SJSA1 (cell line): Measurements from ENCODE around the gene GYS1. TPM values are rescaled to one million over a fixed set of nuclear protein-coding genes. Genes with fewer than 3 reads are reported as not detected.
"Not testable (repeated sequence)": the region's sequence is repeated elsewhere in the genome, so short reads cannot be mapped to it uniquely, and the experiment has no call there.

ENCODE experiments used
- DNase-seq, 2 experiments: peaks; one replicate each; pipeline ENCODE4 v3.0.0-alpha.2; 2015 to 2020; ENCODE audit warnings: low spot score in 2 of 2, low read depth in 1 of 2
- H3K27ac ChIP-seq: fragments of 250-450 bp; sonication (Bioruptor Pico); 2 replicates; pipeline ENCODE4 v1.5.1; 2020; ENCODE audit warnings: mild to moderate bottlenecking, moderate library complexity
- H3K27me3 ChIP-seq: fragments of 250-450 bp; sonication (Bioruptor Pico); replicated peaks from 2 replicates; pipeline ENCODE4 v1.5.1; 2020; ENCODE audit warnings: mild to moderate bottlenecking, moderate library complexity
- H3K36me3 ChIP-seq: fragments of 250-450 bp; sonication (Bioruptor Pico); 2 replicates; pipeline ENCODE4 v1.5.1; 2020; ENCODE audit warnings: mild to moderate bottlenecking
- H3K4me1 ChIP-seq: fragments of 250-450 bp; sonication (Bioruptor Pico); replicated peaks from 2 replicates; pipeline ENCODE4 v1.6.1; 2021; ENCODE audit warnings: mild to moderate bottlenecking
- H3K4me3 ChIP-seq: fragments of 250-450 bp; sonication (Bioruptor Pico); 2 replicates; pipeline ENCODE4 v1.5.1; 2020; ENCODE audit warnings: mild to moderate bottlenecking
- H3K9me3 ChIP-seq: fragments of 250-450 bp; sonication (Bioruptor Pico); replicated peaks from 2 replicates; pipeline ENCODE4 v1.5.1; 2020; ENCODE audit warnings: mild to moderate bottlenecking
- total RNA-seq: library from RNA; depleted of rRNA; stranded (reverse); fragments of >200 nt; shearing (Covaris generic); gene quantifications from 2 replicates; pipeline ENCODE4 v1.2.3, GENCODE V29; 2014; rRNA removed

GYS1 gene
- total RNA-seq, 1 experiment from 2014 or later: 38.2 TPM

DNA sequence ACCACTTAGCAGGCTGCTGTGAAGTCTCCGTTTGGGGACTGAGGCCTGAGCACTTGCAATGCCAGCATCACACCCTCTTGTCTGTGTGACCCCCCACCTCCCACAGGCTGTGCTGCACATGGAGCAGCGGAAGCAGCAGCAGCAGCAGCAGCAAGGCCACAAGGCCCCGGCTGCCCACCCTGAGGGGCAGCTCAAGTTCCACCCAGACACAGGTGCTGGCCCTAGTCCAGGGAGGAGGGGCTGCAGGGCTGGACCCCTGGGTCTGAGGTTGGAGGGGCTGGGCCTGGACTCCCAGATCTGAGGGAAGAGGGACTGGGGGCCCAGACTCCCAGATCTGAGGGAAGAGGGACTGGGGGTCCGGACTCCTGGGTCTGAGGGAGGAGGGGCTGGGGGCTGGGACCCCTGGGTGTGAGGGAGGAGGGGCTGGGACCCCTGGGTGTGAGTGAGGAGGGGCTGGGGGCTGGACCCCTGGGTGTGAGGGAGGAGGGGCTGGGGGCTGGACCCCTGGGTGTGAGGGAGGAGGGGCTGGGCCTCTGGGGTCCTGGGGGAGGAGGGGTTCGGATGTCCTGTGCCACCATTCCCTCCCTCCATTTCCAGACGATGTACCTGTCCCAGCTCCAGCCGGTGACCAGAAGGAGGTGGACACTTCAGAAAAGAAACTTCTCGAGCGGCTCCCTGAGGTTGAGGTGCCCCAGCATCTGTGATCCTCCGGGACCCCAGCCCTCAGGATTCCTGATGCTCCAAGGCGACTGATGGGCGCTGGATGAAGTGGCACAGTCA, 71.2 kb downstream of the GYS1 start:
- DNase-seq: no peak
- peaks cover 41% of the 10 kb centered on the region for H3K36me3 ChIP-seq
- no peak overlapping the region for H3K27ac ChIP-seq
- H3K27me3 ChIP-seq: no peaks in the 10 kb centered on the region
- H3K4me1 ChIP-seq: peaks cover 21% of the 10 kb centered on the region
- H3K9me3 ChIP-seq: no peaks in the 10 kb centered on the region
- no peak overlapping the region for H3K4me3 ChIP-seq

DNA sequence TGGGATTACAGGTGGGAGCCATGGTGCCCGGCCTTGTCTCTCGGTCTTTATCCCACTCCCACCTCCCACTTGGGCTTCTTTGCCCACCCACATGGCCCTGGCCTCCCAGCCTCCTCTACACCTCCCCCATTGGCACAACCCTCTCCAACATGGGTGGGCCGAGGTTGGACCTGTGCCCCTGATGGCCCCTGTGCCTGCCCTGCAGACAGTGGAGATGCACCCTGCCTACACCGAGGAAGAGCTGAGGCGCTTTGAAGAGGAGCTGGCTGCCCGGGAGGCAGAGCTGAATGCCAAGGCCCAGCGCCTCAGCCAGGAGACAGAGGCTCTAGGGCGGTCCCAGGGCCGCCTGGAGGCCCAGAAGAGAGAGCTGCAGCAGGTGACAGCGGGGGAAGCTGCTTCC, 72.2 kb downstream of the GYS1 start:
- H3K27me3 ChIP-seq: no peaks in the 10 kb centered on the region
- H3K9me3 ChIP-seq: no peaks in the 10 kb centered on the region
- DNase-seq: no peak
- H3K27ac ChIP-seq: no peak overlapping the region
- H3K36me3 ChIP-seq: peaks cover 50% of the 10 kb centered on the region
- peaks cover 14% of the 10 kb centered on the region for H3K4me1 ChIP-seq
- H3K4me3 ChIP-seq: no peak overlapping the region

DNA sequence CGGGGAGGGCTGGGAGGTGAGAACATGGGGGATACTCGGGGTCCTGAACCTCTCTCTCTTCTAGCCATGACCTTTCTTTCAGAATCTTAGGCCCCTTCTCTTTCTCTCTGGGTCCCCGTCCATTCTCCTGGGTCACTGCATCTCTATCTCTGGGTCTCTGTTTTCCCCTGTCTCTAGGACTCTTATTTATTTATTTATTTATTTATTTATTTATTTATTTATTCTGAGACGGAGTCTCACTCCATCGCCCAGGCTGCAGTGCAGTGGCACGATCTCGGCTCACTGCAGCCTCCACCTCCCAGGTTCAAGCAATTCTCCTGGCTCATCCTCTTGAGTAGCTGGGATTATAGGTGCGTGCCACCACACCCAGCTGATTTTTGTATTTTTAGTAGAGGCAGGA, 73.8 kb downstream of the GYS1 start:
- not testable (repeated sequence) for DNase-seq
- peaks cover 62% of the 10 kb centered on the region for H3K36me3 ChIP-seq

DNA sequence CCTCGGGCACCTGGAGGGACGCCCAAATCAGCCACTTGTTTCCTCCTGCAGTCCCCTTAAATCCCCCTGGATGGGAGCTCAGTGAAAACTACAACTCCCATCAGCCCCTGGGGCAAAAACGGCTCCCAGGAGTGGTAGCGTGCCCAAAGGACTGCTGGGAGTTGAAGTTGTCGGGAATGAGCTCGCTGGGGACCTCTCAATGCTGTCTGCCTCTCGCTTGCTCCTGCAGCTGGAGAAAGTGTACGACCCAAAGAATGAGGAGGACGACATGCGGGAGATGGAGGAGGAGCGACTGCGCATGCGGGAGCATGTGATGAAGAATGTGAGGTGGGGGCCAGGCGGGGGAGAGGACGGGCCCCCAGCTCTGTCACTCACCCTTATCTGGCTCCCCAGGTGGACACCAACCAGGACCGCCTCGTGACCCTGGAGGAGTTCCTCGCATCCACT, 74.3 kb downstream of the GYS1 start:
- no peak for DNase-seq
- Histone ChIP-seq H3K4me3 (no peak overlapping the region), H3K4me1 (no peaks in the 10 kb centered on the region), H3K27me3 (no peaks in the 10 kb centered on the region), H3K36me3 (peaks cover 66% of the 10 kb centered on the region), H3K9me3 (no peaks in the 10 kb centered on the region), H3K27ac (no peak overlapping the region)

More for the DNA sequence above, 73.8 kb downstream of the GYS1 start:
- not testable (repeated sequence) for H3K9me3 ChIP-seq, H3K4me1 ChIP-seq, H3K27ac ChIP-seq, H3K4me3 ChIP-seq, H3K27me3 ChIP-seq

Other genes starting within 250 kb of the GYS1 start
- gene IZUMO1, start 246.4 kb downstream of the GYS1 start, total RNA-seq: not detected in 2 replicates
- gene FUT1, start 240.7 kb downstream of the GYS1 start, total RNA-seq: not detected in 2 replicates
- not detected in 2 replicates for gene FGF21, start 237.8 kb downstream of the GYS1 start, total RNA-seq
- 31.2 and 32.8 TPM in 2 replicates for gene BCAT2, start 182.3 kb downstream of the GYS1 start, total RNA-seq
- not detected in 2 replicates for gene HSD17B14, start 156.8 kb downstream of the GYS1 start, total RNA-seq
- gene PLEKHA4, start 124.7 kb downstream of the GYS1 start, total RNA-seq: 3.5 and 11.8 TPM in 2 replicates
- gene PPP1R15A, start 120.9 kb downstream of the GYS1 start, total RNA-seq: 79.5 and 86.0 TPM in 2 replicates
- not detected in 2 replicates for gene TULP2, start 94.6 kb downstream of the GYS1 start, total RNA-seq
- gene NUCB1, start 93.0 kb downstream of the GYS1 start, total RNA-seq: 200 and 215 TPM in 2 replicates
- 0.16 and 1.7 TPM in 2 replicates for gene DHDH, start 59.6 kb downstream of the GYS1 start, total RNA-seq
- 57.4 and 75.1 TPM in 2 replicates for gene BAX, start 38.4 kb downstream of the GYS1 start, total RNA-seq
- 2,837 and 3,145 TPM in 2 replicates for gene FTL, start 28.0 kb downstream of the GYS1 start, total RNA-seq
- gene RUVBL2, start 578 bp upstream of the GYS1 start, total RNA-seq: 238 and 322 TPM in 2 replicates
- 0.34 TPM in 1 of 2 replicates, not detected in the other for gene LHB, start 23.8 kb upstream of the GYS1 start, total RNA-seq
- not detected in 2 replicates for gene CGB3, start 31.0 kb upstream of the GYS1 start, total RNA-seq
- not detected in 2 replicates for gene CGB2, start 38.6 kb upstream of the GYS1 start, total RNA-seq
- gene CGB1, start 43.6 kb upstream of the GYS1 start, total RNA-seq: 1.00 TPM in 1 of 2 replicates, not detected in the other
- gene CGB5, start 50.5 kb upstream of the GYS1 start, total RNA-seq: not detected in 2 replicates
- gene CGB8, start 55.8 kb upstream of the GYS1 start, total RNA-seq: 0.61 TPM in 1 of 2 replicates, not detected in the other
- 0.08 TPM in 1 of 2 replicates, not detected in the other for gene CGB7, start 64.4 kb upstream of the GYS1 start, total RNA-seq
- not detected in 2 replicates for gene NTF4, start 71.5 kb upstream of the GYS1 start, total RNA-seq
- not detected in 2 replicates for gene KCNA7, start 79.4 kb upstream of the GYS1 start, total RNA-seq
- 151 and 188 TPM in 2 replicates for gene SNRNP70, start 92.1 kb upstream of the GYS1 start, total RNA-seq
- gene LIN7B, start 121.1 kb upstream of the GYS1 start, total RNA-seq: 15.9 and 21.6 TPM in 2 replicates
- gene C19orf73, start 125.8 kb upstream of the GYS1 start, total RNA-seq: 4.3 TPM in 1 of 2 replicates, not detected in the other
- gene PPFIA3, start 126.2 kb upstream of the GYS1 start, total RNA-seq: 3.4 and 3.6 TPM in 2 replicates
- gene HRC, start 162.1 kb upstream of the GYS1 start, total RNA-seq: not detected in 2 replicates
- 6.8 and 9.2 TPM in 2 replicates for gene TRPM4, start 164.5 kb upstream of the GYS1 start, total RNA-seq